ENCODE measurements around the gene ISX. TPM values are rescaled to one million over a fixed set of nuclear protein-coding genes. Genes with fewer than 3 reads are reported as not detected.
"Not testable (repeated sequence)": the region's sequence is repeated elsewhere in the genome, so short reads cannot be mapped to it uniquely, and the experiment has no call there.

ISX gene
- total RNA-seq, 1 experiment from 2014 or later = not detected

GRCh38 chr22:35024364-35024692 is 41.6 kb upstream of the ISX start:
- no peak for DNase-seq (ENCODE audit: low read depth, low spot score)
- no TSS peak for BruUV-seq (replicated peaks)
- Histone ChIP-seq H3K27me3 (ENCODE audit: control insufficient read depth, insufficient read depth, low read length) (no peaks in the 10 kb centered on the region), H3K9me3 (ENCODE audit: control insufficient read depth, insufficient read depth, low read depth, low read length) (no peaks in the 10 kb centered on the region), H3K4me1 (ENCODE audit: control insufficient read depth, insufficient read depth, low read length) (no peaks in the 10 kb centered on the region), H3K36me3 (ENCODE audit: control insufficient read depth, insufficient read depth, low read length) (no peaks in the 10 kb centered on the region), H3K27ac (ENCODE audit: low read length) (no peak overlapping the region), H3K4me3 (ENCODE audit: low read depth in 2 of 2, low read length in 2 of 2) (no peak overlapping the region)
- ATAC-seq = 0 out of 2 replicates have a peak, but pooled peaks have one; percentile 26
- TF ChIP-seq CTCF (IDR thresholded peaks at IDR 0.05) (peak; percentile 63), TCF7L2 (IDR thresholded peaks at IDR 0.05; ENCODE audit: low read depth, low read length) (no peak)
- in situ Hi-C loops (cut with HindIII; ENCODE audit: low pct_unique_long_range_greater_than_20kb, low sequenced_read_pairs) = no loop called here
- ChIA-PET POLR2A (no interaction called here), CTCF (interaction anchor here (0.7 to 0.8 kb wide), 3 partner anchors 27 to 1101 kb away, joined by 3 to 8 read pairs (median 3); no protein-coding TSS in a partner anchor)
- intact Hi-C loops (cut with micrococcal nuclease; ENCODE audit: unreplicated experiment) = loop anchor here (5.0 kb wide), 1 partner anchor 1102 kb away; the partner anchor contains the start of gene LARGE1

- CTCF ChIA-PET; POLR2A ChIA-PET; H3K9me3 ChIP-seq (ENCODE audit: control insufficient read depth, insufficient read depth, low read depth, low read length); DNase-seq (ENCODE audit: low read depth, low spot score); ATAC-seq; H3K27ac ChIP-seq (ENCODE audit: low read length); in situ Hi-C loops (cut with HindIII; ENCODE audit: low pct_unique_long_range_greater_than_20kb, low sequenced_read_pairs); H3K4me1 ChIP-seq (ENCODE audit: control insufficient read depth, insufficient read depth, low read length); BruUV-seq (replicated peaks); H3K36me3 ChIP-seq (ENCODE audit: control insufficient read depth, insufficient read depth, low read length); H3K27me3 ChIP-seq (ENCODE audit: control insufficient read depth, insufficient read depth, low read length); intact Hi-C loops (cut with micrococcal nuclease; ENCODE audit: unreplicated experiment); H3K4me3 ChIP-seq (ENCODE audit: low read depth in 2 of 2, low read length in 2 of 2): not testable (repeated sequence)
Observed at GRCh38 chr22:35030112-35030511, 35.8 kb upstream of the ISX start.

GRCh38 chr22:35032571-35032970 is 33.4 kb upstream of the ISX start:
- Histone ChIP-seq H3K9me3 (ENCODE audit: control insufficient read depth, insufficient read depth, low read depth, low read length) (no peaks in the 10 kb centered on the region), H3K27ac (ENCODE audit: low read length) (no peak overlapping the region), H3K4me3 (ENCODE audit: low read depth in 2 of 2, low read length in 2 of 2) (no peak overlapping the region), H3K4me1 (ENCODE audit: control insufficient read depth, insufficient read depth, low read length) (no peaks in the 10 kb centered on the region), H3K36me3 (ENCODE audit: control insufficient read depth, insufficient read depth, low read length) (no peaks in the 10 kb centered on the region), H3K27me3 (ENCODE audit: control insufficient read depth, insufficient read depth, low read length) (no peaks in the 10 kb centered on the region; the same call in 1 of the 2 replicates)
- POLR2A ChIA-PET = no interaction called here
- DNase-seq (ENCODE audit: low read depth, low spot score) = no peak
- no peak for ATAC-seq
- TF ChIP-seq REST (IDR thresholded peaks at IDR 0.05; ENCODE audit: insufficient read depth in 1 of 2, low read depth in 2 of 2, low read length in 1 of 2) = no peak
- no peak for TF ChIP-seq SIN3A (IDR thresholded peaks at IDR 0.05; ENCODE audit: borderline replicate concordance, insufficient read depth, low read depth, low read length)
- no peak for TF ChIP-seq TCF7L2 (IDR thresholded peaks at IDR 0.05; ENCODE audit: low read depth, low read length)
- TF ChIP-seq CTCF (IDR thresholded peaks at IDR 0.05) = no peak
- no peak for TF ChIP-seq POLR2AphosphoS5 (IDR thresholded peaks at IDR 0.05; ENCODE audit: low read depth, low read length)
- intact Hi-C loops (cut with micrococcal nuclease; ENCODE audit: unreplicated experiment) (no loop called here), in situ Hi-C loops (cut with HindIII; ENCODE audit: low pct_unique_long_range_greater_than_20kb, low sequenced_read_pairs) (no loop called here)
- CTCF ChIA-PET = no interaction called here
- no TSS peak for BruUV-seq (replicated peaks)
